OCI-LY3 (cell line): Measurements from ENCODE around the gene SPDYE16.
"Not testable (repeated sequence)": the region's sequence is repeated elsewhere in the genome, so short reads cannot be mapped to it uniquely, and the experiment has no call there.

Experiments used
- CTCF ChIP-seq: fragments of 200-600, 300-600 bp; sonication (generic); IDR thresholded peaks from 2 replicates; pipeline ENCODE4 v1.5.1; 2014; ENCODE audit warnings: antibody characterized with exemption, low read length, low read depth
- EZH2phosphoT487 ChIP-seq: fragments of 200-600 bp; shearing (Covaris generic); IDR thresholded peaks from 2 replicates; pipeline ENCODE4 v1.6.1; 2018; ENCODE audit warnings: antibody characterized with exemption, mixed run types, low read depth

GRCh38 chr7:76567753-76568152 lies 24.7 kb upstream of the SPDYE16 start:
- not testable (repeated sequence) for TF ChIP-seq CTCF, EZH2phosphoT487
